HEK293T (cell line): ENCODE data around the gene MTOR.
"Not testable (repeated sequence)": the region's sequence is repeated elsewhere in the genome, so short reads cannot be mapped to it uniquely, and the experiment has no call there.

Source experiments
- CTCF ChIA-PET: fragments of 350-600 bp; formaldehyde crosslinking; extraction: SDS; loops from one replicate; lab custom pipeline; 2021; ENCODE audit warnings: antibody characterized with exemption, inconsistent platforms; lab: Yijun Ruan, JAX
- POLR2A ChIA-PET: fragments of 350-600 bp; formaldehyde crosslinking; extraction: SDS; loops from one replicate; lab custom pipeline; 2020; ENCODE audit warnings: antibody characterized with exemption, inconsistent platforms; lab: Yijun Ruan, JAX
- DNase-seq: peaks from one replicate; pipeline ENCODE4 v3.0.0; 2012; ENCODE audit warnings: mixed read lengths; ENCODE audit errors: extremely low spot score
- ARNT ChIP-seq: fragments of 450-650 bp; IDR thresholded peaks from 2 replicates; pipeline ENCODE4 v1.6.1; 2017; ENCODE audit warnings: mild to moderate bottlenecking
- BHLHE40 ChIP-seq: fragments of 450-650 bp; IDR thresholded peaks from 2 replicates; pipeline ENCODE4 v1.6.1; 2016; ENCODE audit warnings: mild to moderate bottlenecking, moderate library complexity, borderline replicate concordance
- CTBP1 ChIP-seq: fragments of 450-650 bp; IDR thresholded peaks from 2 replicates; pipeline ENCODE4 v1.6.1; 2016; ENCODE audit warnings: borderline replicate concordance
- ELF4 ChIP-seq: fragments of 450-650 bp; IDR thresholded peaks from 2 replicates; pipeline ENCODE4 v1.6.1; 2017; ENCODE audit warnings: antibody characterized with exemption
- FOXA1 ChIP-seq: fragments of 450-650 bp; IDR thresholded peaks from 2 replicates; pipeline ENCODE4 v1.6.1; 2016; ENCODE audit warnings: mild to moderate bottlenecking
- FOXK2 ChIP-seq: fragments of 450-650 bp; IDR thresholded peaks from 2 replicates; pipeline ENCODE4 v1.6.1; 2016; ENCODE audit warnings: mild to moderate bottlenecking
- FOXM1 ChIP-seq: fragments of 450-650 bp; IDR thresholded peaks from 2 replicates; pipeline ENCODE4 v1.6.1; 2017; ENCODE audit warnings: mild to moderate bottlenecking, borderline replicate concordance
- HDGF ChIP-seq: fragments of 450-650 bp; IDR thresholded peaks from 2 replicates; pipeline ENCODE4 v1.6.1; 2017; ENCODE audit warnings: antibody characterized with exemption, borderline replicate concordance
- L3MBTL2 ChIP-seq: fragments of 450-650 bp; conservative IDR thresholded peaks from 2 replicates; pipeline ENCODE4 v1.6.1; 2016; ENCODE audit warnings: mild to moderate bottlenecking
- LEF1 ChIP-seq: fragments of 450-650 bp; IDR thresholded peaks from 2 replicates; pipeline ENCODE4 v1.6.1; 2017; ENCODE audit warnings: mild to moderate bottlenecking, borderline replicate concordance
- NFRKB ChIP-seq: fragments of 450-650 bp; IDR thresholded peaks from 2 replicates; pipeline ENCODE4 v1.6.1; 2016; ENCODE audit warnings: mild to moderate bottlenecking, moderate library complexity
- PKNOX1 ChIP-seq: fragments of 450-650 bp; IDR thresholded peaks from 2 replicates; pipeline ENCODE4 v1.6.1; 2016
- SP1 ChIP-seq: fragments of 450-650 bp; IDR thresholded peaks from 2 replicates; pipeline ENCODE4 v1.6.1; 2017
- SUZ12 ChIP-seq: fragments of 450-650 bp; IDR thresholded peaks from 2 replicates; pipeline ENCODE4 v1.6.1; 2016; ENCODE audit warnings: mild to moderate bottlenecking
- TARDBP ChIP-seq: fragments of 450-650 bp; IDR thresholded peaks from 2 replicates; pipeline ENCODE4 v1.6.1; 2016
- ZNF384 ChIP-seq: fragments of 450-650 bp; IDR thresholded peaks from 2 replicates; pipeline ENCODE4 v1.6.1; 2016

The MTOR gene

DNA sequence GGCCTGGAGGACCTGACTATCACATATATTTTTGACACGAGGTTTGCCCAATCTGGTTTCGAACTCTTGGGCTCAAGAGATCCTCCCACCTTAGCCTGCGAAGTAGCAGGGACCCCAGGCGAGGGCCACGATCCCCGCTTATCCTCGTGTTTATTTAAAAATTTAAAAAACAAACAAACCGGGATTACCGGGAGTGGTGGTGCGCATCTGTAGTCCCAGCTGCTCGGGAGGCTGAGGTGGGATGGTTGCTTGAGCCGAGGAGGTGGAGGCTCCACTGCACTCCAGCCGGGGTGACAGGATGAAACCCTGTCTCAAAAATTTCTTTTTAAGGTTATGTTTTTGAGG, 162.2 kb downstream of the MTOR start:
- ChIA-PET CTCF (no interaction called here), POLR2A (interaction anchor here (0.9 to 2.2 kb wide), 14 partner anchors 8 to 163 kb away, joined by 3 to 18 read pairs (median 5); partner anchors contain the start of gene SRM)
- no peak for TF ChIP-seq ARNT
- TF ChIP-seq FOXM1, result no peak
- TF ChIP-seq NFRKB, result no peak
- TF ChIP-seq HDGF, result no peak
- no peak for TF ChIP-seq SP1
- TF ChIP-seq L3MBTL2, result peak; percentile 59

GRCh38 chr1:11099310-11100148, 162.8 kb downstream of the MTOR start, which contains the start of gene EXOSC10:
Gene EXOSC10 (minus strand): TSS chr1:11099869. CDS start chr1:11099831, 38 bp downstream.
- peak; percentile 99 for DNase-seq
- TF ChIP-seq LEF1, result no peak
- peak; percentile 38 for TF ChIP-seq L3MBTL2
- peak; percentile 20; the same call in 1 of the 2 replicates for TF ChIP-seq ELF4
- ChIA-PET CTCF (interaction anchor here (1.4 kb wide), 1 partner anchor 62 kb away, joined by 6 read pairs; no protein-coding TSS in a partner anchor), POLR2A (interaction anchor here (0.6 to 2.2 kb wide), 23 partner anchors 8 to 198 kb away, joined by 3 to 18 read pairs (median 4); partner anchors contain the start of gene SRM)

More for the DNA sequence above, 162.2 kb downstream of the MTOR start:
- DNase-seq, result no peak

DNA sequence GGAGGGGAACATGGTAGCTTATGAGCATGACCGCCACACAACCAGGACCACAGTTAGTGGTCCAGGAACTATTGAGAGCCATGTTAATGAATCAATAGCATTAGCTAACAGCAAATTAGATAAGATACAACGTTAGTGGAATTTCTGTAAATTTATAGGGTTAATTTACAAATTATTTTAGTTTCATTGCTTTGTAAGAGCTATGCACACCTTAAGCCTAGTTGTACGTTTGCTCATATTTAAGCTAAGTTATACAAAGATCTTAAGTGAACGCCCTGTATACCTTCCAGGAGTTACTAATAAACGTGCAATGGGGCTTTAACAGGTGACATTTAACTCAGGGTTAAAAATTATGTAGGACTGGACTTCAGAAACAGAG, 163.4 kb downstream of the MTOR start:
- TF ChIP-seq BHLHE40, result no peak
- no peak for TF ChIP-seq ZNF384
- no peak for TF ChIP-seq SUZ12
- TF ChIP-seq CTBP1, result no peak
- TF ChIP-seq PKNOX1, result no peak
- TF ChIP-seq FOXA1, result no peak
- no peak for TF ChIP-seq ARNT
- TF ChIP-seq HDGF, result no peak
- no peak for TF ChIP-seq FOXM1
- TF ChIP-seq LEF1, result no peak
- no peak for TF ChIP-seq TARDBP
- TF ChIP-seq ELF4, result no peak
- TF ChIP-seq FOXK2, result no peak
- no peak for TF ChIP-seq L3MBTL2
- no peak for TF ChIP-seq NFRKB
- no peak for TF ChIP-seq SP1
- CTCF ChIA-PET, result interaction anchor here (1.4 kb wide), 1 partner anchor 62 kb away, joined by 6 read pairs; no protein-coding TSS in a partner anchor
- no peak for DNase-seq
- POLR2A ChIA-PET, result interaction anchor here (0.8 to 2.2 kb wide), 15 partner anchors 8 to 197 kb away, joined by 3 to 18 read pairs (median 5); partner anchors contain the start of gene SRM

DNA sequence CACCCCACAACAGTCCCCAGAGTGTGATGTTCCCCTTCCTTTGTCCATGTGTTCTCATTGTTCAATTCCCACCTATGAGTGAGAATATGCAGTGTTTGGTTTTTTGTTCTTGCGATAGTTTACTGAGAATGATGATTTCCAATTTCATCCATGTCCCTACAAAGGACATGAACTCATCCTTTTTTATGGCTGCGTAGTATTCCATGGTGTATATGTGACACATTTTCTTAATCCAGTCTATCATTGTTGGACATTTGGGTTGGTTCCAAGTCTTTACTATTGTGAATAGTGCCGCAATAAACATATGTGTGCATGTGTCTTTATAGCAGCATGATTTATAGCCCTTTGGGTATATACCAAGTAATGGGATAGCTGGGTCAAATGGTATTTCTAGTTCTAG, 178.6 kb downstream of the MTOR start:
- DNase-seq, POLR2A ChIA-PET, CTCF ChIA-PET: not testable (repeated sequence)

- ChIA-PET POLR2A (interaction anchor here (4.3 kb wide), 1 partner anchor 18 kb away, joined by 14 read pairs; the partner anchor contains the start of gene EXOSC10), CTCF (interaction anchor here (0.9 kb wide), 1 partner anchor 8 kb away, joined by 3 read pairs; no protein-coding TSS in a partner anchor)
- no peak for TF ChIP-seq ARNT
- no peak for TF ChIP-seq SP1
- TF ChIP-seq BHLHE40, result no peak
- TF ChIP-seq ELF4, result no peak
- no peak for TF ChIP-seq SUZ12
- TF ChIP-seq FOXK2, result no peak
- TF ChIP-seq FOXM1, result no peak
- TF ChIP-seq TARDBP, result no peak
- TF ChIP-seq L3MBTL2, result no peak
- TF ChIP-seq CTBP1, result no peak
- TF ChIP-seq LEF1, result no peak
- TF ChIP-seq NFRKB, result no peak
- TF ChIP-seq HDGF, result no peak
- TF ChIP-seq ZNF384, result no peak
- TF ChIP-seq PKNOX1, result no peak
- TF ChIP-seq FOXA1, result no peak
- no peak for DNase-seq
These were observed 181.4 kb downstream of the MTOR start for GRCh38 chr1:11080931-11081330.

GRCh38 chr1:11078631-11079030, 183.7 kb downstream of the MTOR start:
- no peak for TF ChIP-seq L3MBTL2
- no peak for TF ChIP-seq ELF4
- no peak for TF ChIP-seq PKNOX1
- no peak for TF ChIP-seq ZNF384
- no peak for TF ChIP-seq FOXK2
- TF ChIP-seq BHLHE40, result no peak
- TF ChIP-seq LEF1, result no peak
- no peak for TF ChIP-seq CTBP1
- no peak for TF ChIP-seq SP1
- TF ChIP-seq HDGF, result no peak
- TF ChIP-seq ARNT, result no peak
- TF ChIP-seq TARDBP, result no peak
- TF ChIP-seq FOXM1, result no peak
- TF ChIP-seq NFRKB, result no peak
- TF ChIP-seq SUZ12, result no peak
- no peak for TF ChIP-seq FOXA1
- CTCF ChIA-PET, result no interaction called here
- DNase-seq, result no peak
- POLR2A ChIA-PET, result interaction anchor here (4.3 kb wide), 1 partner anchor 21 kb away, joined by 14 read pairs; the partner anchor contains the start of gene EXOSC10

GRCh38 chr1:11073398-11073797, 189.0 kb downstream of the MTOR start:
- POLR2A ChIA-PET, result not testable (repeated sequence)
- CTCF ChIA-PET, result interaction anchor here (1.0 kb wide), 1 partner anchor 8 kb away, joined by 3 read pairs; no protein-coding TSS in a partner anchor

More at GRCh38 chr1:11073398-11073797, 189.0 kb downstream of the MTOR start:
- DNase-seq, result not testable (repeated sequence)
